Nephron progenitor cell (in vitro differentiated cells): ENCODE data around the gene TNMD.

Experiments used
- DNase-seq: peaks from one replicate; pipeline ENCODE4 v3.0.0; 2021
- H3K27ac Mint-ChIP-seq: 2 replicates; pipeline ENCODE4 v1.8.0; 2021; ENCODE audit warnings: mild to moderate bottlenecking, moderate library complexity, mixed read lengths
- H3K27me3 Mint-ChIP-seq: 2 replicates; pipeline ENCODE4 v1.8.0; 2021; ENCODE audit warnings: mild to moderate bottlenecking, low read depth, mixed read lengths; ENCODE audit not compliant: poor library complexity
- H3K36me3 Mint-ChIP-seq: 2 replicates; pipeline ENCODE4 v1.8.0; 2021; ENCODE audit warnings: low read depth, mixed read lengths
- H3K4me1 Mint-ChIP-seq: 2 replicates; pipeline ENCODE4 v1.8.0; 2021; ENCODE audit warnings: mixed read lengths
- H3K4me3 Mint-ChIP-seq: 2 replicates; pipeline ENCODE4 v1.8.0; 2021; ENCODE audit warnings: mild to moderate bottlenecking, moderate library complexity, mixed read lengths
- H3K9me3 Mint-ChIP-seq: 2 replicates; pipeline ENCODE4 v1.8.0; 2021; ENCODE audit warnings: mild to moderate bottlenecking, moderate library complexity, mixed read lengths
- CTCF ChIP-seq: fragments of 200-600 bp; sonication (generic); IDR thresholded peaks from 2 replicates; pipeline ENCODE4 v1.5.0; 2021; ENCODE audit warnings: antibody characterized with exemption

The TNMD gene

DNA sequence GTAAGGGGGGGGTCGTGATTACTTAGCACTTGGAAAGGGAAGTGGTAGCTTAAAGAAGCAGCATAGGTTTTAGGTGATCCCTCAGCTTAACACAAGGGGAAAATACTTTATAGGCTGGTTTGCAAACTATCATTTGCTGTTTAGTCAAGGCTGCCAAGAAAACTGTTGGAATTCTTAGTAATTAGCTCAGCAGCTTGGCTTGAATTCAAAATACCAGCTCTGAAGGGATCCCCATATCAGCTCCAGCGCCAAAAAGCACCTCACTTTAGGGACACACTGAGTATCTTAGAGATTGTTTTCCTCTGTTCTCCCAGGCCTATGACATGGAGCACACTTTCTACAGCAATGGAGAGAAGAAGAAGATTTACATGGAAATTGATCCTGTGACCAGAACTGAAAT, 8.8 kb downstream of the TNMD start:
- Mint-ChIP-seq H3K27me3 (no peaks in the 10 kb centered on the region), H3K9me3 (peaks cover 13% of the 10 kb centered on the region), H3K36me3 (no peaks in the 10 kb centered on the region), H3K27ac (no peak overlapping the region), H3K4me3 (no peak overlapping the region), H3K4me1 (peaks cover 19% of the 10 kb centered on the region)
- no peak for DNase-seq
- TF ChIP-seq CTCF, result no peak

GRCh38 chrX:100596601-100597000, 11.9 kb downstream of the TNMD start:
- no peak overlapping the region for H3K4me3 Mint-ChIP-seq
- no peak overlapping the region for H3K27ac Mint-ChIP-seq
- H3K27me3 Mint-ChIP-seq, result no peaks in the 10 kb centered on the region
- peaks cover 36% of the 10 kb centered on the region for H3K4me1 Mint-ChIP-seq
- DNase-seq, result no peak
- H3K36me3 Mint-ChIP-seq, result no peaks in the 10 kb centered on the region
- H3K9me3 Mint-ChIP-seq, result peaks cover 18% of the 10 kb centered on the region
- TF ChIP-seq CTCF, result no peak

GRCh38 chrX:100599456-100599855, 14.7 kb downstream of the TNMD start:
- H3K27me3 Mint-ChIP-seq, result peaks cover 4% of the 10 kb centered on the region
- DNase-seq, result no peak
- no peaks in the 10 kb centered on the region for H3K36me3 Mint-ChIP-seq
- no peak overlapping the region for H3K27ac Mint-ChIP-seq
- H3K4me3 Mint-ChIP-seq, result no peak overlapping the region
- no peak for TF ChIP-seq CTCF
- peaks cover 35% of the 10 kb centered on the region for H3K4me1 Mint-ChIP-seq
- peaks cover 33% of the 10 kb centered on the region for H3K9me3 Mint-ChIP-seq

DNA sequence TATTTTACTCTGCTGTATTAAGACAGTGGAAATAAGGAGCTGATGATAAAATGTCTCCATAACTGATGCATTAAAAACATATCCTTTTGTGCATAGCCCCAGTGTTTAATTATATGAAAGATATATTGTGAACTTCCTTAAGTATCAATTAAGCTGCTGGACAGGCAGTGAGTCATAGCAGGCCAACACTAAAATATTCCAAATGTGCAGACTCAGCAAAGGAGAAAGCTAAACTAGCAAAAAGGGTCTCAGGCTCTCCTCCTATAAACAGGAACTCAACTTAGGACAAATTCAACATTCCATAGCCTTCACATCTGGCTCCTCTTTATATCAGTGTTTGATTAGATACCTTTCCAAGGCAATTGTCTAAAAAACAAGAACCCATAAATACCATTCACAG, 15.6 kb downstream of the TNMD start:
- H3K36me3 Mint-ChIP-seq, result no peaks in the 10 kb centered on the region
- DNase-seq, result no peak
- TF ChIP-seq CTCF, result no peak
- H3K9me3 Mint-ChIP-seq, result peaks cover 31% of the 10 kb centered on the region
- peaks cover 37% of the 10 kb centered on the region for H3K4me1 Mint-ChIP-seq
- H3K4me3 Mint-ChIP-seq, result no peak overlapping the region
- peak overlapping the region; percentile 57 for H3K27ac Mint-ChIP-seq
- H3K27me3 Mint-ChIP-seq, result peaks cover 5% of the 10 kb centered on the region

DNA sequence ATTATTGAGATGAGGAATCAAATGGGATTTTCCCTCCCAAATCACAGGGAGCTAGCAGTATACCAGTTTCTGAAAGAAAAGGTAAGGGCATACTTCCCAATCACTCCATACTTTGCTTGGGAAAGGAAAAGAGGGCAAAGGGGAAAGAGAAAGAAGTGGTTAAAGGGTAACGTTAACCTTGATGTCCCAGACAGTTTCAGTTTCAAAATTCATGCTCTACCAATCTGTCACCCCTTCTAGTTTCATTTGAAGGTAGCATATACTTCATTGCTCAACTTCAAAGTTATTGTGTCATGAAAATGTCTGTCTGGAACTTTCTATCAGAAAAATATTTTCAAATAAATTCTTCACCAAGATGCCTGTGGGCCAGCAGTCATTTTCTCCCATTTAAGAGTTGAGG, 16.0 kb downstream of the TNMD start:
- H3K4me1 Mint-ChIP-seq, result peaks cover 37% of the 10 kb centered on the region
- H3K9me3 Mint-ChIP-seq, result peaks cover 27% of the 10 kb centered on the region
- TF ChIP-seq CTCF, result no peak
- peaks cover 5% of the 10 kb centered on the region for H3K27me3 Mint-ChIP-seq
- no peaks in the 10 kb centered on the region for H3K36me3 Mint-ChIP-seq
- H3K27ac Mint-ChIP-seq, result peak overlapping the region; percentile 57
- DNase-seq, result no peak
- H3K4me3 Mint-ChIP-seq, result no peak overlapping the region

DNA sequence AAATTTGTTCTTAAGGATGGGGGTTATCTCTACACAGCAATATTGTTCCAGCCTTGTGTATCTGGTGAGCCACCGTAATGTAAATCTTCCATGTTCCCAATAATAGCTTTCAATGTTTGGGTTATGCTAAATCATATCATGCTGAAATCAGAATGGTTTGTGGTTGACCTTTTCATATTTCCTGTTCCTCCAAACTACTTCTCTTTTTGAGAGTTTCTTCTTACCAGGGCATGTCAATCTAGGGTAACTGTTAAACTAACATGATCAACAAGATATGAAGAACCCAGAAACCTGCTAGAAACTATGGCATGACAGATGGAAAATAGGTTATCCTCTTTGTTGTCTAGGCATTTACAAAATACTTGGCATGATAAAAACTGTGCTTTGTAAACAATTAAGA, 22.0 kb downstream of the TNMD start:
- Mint-ChIP-seq H3K4me1 (peaks cover 9% of the 10 kb centered on the region), H3K4me3 (no peak overlapping the region), H3K36me3 (no peaks in the 10 kb centered on the region), H3K27me3 (peaks cover 8% of the 10 kb centered on the region), H3K9me3 (peaks cover 17% of the 10 kb centered on the region), H3K27ac (no peak overlapping the region)
- no peak for TF ChIP-seq CTCF
- DNase-seq, result no peak
